ENCODE data around the gene MALL. TPM values are rescaled to one million over a fixed set of nuclear protein-coding genes. Genes with fewer than 3 reads are reported as not detected.
"Not testable (repeated sequence)": the region's sequence is repeated elsewhere in the genome, so short reads cannot be mapped to it uniquely, and the experiment has no call there.

The MALL gene
- total and polyA plus RNA-seq, 9 of the 15 experiments (the other 6 are each of a cell fraction or from before 2014, with no cell fraction given): 0.24 TPM; not detected in 8

GRCh38 chr2:110154188-110154587 lies 38.6 kb upstream of the MALL start:
- ATAC-seq; CTCF ChIA-PET (ENCODE audit: low intra/inter-chr PET ratio); H3K9me3 ChIP-seq (replicated peaks; ENCODE audit: control insufficient read depth, insufficient read depth, low read depth, low read length); H3K27ac ChIP-seq (ENCODE audit: extremely low read depth, low read depth, low read length); H3K4me2 ChIP-seq (ENCODE audit: insufficient read depth, low read length); intact Hi-C loops (cut with micrococcal nuclease); H3K4me3 ChIP-seq; H3K79me2 ChIP-seq (ENCODE audit: control insufficient read depth, insufficient read depth, low read length); H3K27me3 ChIP-seq (ENCODE audit: control insufficient read depth in 2 of 2, insufficient read depth in 2 of 2, low read length in 2 of 2); H4K20me1 ChIP-seq (replicated peaks; ENCODE audit: control insufficient read depth, insufficient read depth, low read length); H3K4me1 ChIP-seq (replicated peaks in 1 of 2; ENCODE audit: control insufficient read depth in 2 of 2, insufficient read depth in 2 of 2, low read length in 2 of 2); H3K9me1 ChIP-seq (ENCODE audit: control insufficient read depth, insufficient read depth, low read length); H3K9ac ChIP-seq (ENCODE audit: insufficient read depth in 1 of 2, low read depth in 2 of 2, low read length in 2 of 2); DNase-seq (ENCODE audit: extremely low read depth in 1 of 4, low spot score in 3 of 4); POLR2A ChIA-PET; H3K36me3 ChIP-seq (ENCODE audit: control insufficient read depth, insufficient read depth, low read length); BruUV-seq (replicated peaks); H2AFZ ChIP-seq (ENCODE audit: low read depth, low read length); in situ Hi-C loops (cut with MboI); FAIRE-seq: not testable (repeated sequence)
- 0% methylated on average over 2 of the region's 2 CpGs for WGBS (ENCODE audit: insufficient coverage, low coverage, missing lambda C conversion rate)
- TF ChIP-seq ZNF707 (CRISPR knock-in tag; conservative IDR thresholded peaks at IDR 0.05): peak; percentile 87

GRCh38 chr2:110153416-110153815 lies 37.8 kb upstream of the MALL start:
- no peak overlapping the region for H3K27ac ChIP-seq (ENCODE audit: extremely low read depth, low read depth, low read length)
- no peak overlapping the region for H3K9ac ChIP-seq (ENCODE audit: insufficient read depth in 1 of 2, low read depth in 2 of 2, low read length in 2 of 2)
- ATAC-seq (no peak), DNase-seq (ENCODE audit: extremely low read depth in 1 of 4, low spot score in 3 of 4) (no peak), FAIRE-seq (no peak)
- no peaks in the 10 kb centered on the region for H3K27me3 ChIP-seq (ENCODE audit: control insufficient read depth in 2 of 2, insufficient read depth in 2 of 2, low read length in 2 of 2)
- no peak overlapping the region for H3K4me2 ChIP-seq (ENCODE audit: insufficient read depth, low read length)
- no peaks in the 10 kb centered on the region for H3K79me2 ChIP-seq (ENCODE audit: control insufficient read depth, insufficient read depth, low read length)
- no TSS peak for BruUV-seq (replicated peaks)
- WGBS (ENCODE audit: insufficient coverage, low coverage, missing lambda C conversion rate): 8% methylated on average over 2 of the region's 2 CpGs
- H3K36me3 ChIP-seq (ENCODE audit: control insufficient read depth, insufficient read depth, low read length): no peaks in the 10 kb centered on the region
- ChIA-PET CTCF (ENCODE audit: low intra/inter-chr PET ratio) (no interaction called here), POLR2A (no interaction called here)
- H4K20me1 ChIP-seq (replicated peaks; ENCODE audit: control insufficient read depth, insufficient read depth, low read length): no peaks in the 10 kb centered on the region
- H2AFZ ChIP-seq (ENCODE audit: low read depth, low read length): no peak overlapping the region
- TF ChIP-seq CREM (IDR thresholded peaks at IDR 0.05; ENCODE audit: low read depth): no peak
- TF ChIP-seq THAP7 (CRISPR knock-in tag; IDR thresholded peaks at IDR 0.05): no peak
- TF ChIP-seq LEF1 (IDR thresholded peaks at IDR 0.05): no peak
- TF ChIP-seq TAL1 (IDR thresholded peaks at IDR 0.05): no peak
- TF ChIP-seq SMARCA4 (IDR thresholded peaks at IDR 0.05): no peak
- no peak for TF ChIP-seq SRSF1 (IDR thresholded peaks at IDR 0.05; ENCODE audit: low read depth, low read length)
- TF ChIP-seq SMAD4 (CRISPR knock-in tag; conservative IDR thresholded peaks at IDR 0.05): no peak
- H3K9me3 ChIP-seq (replicated peaks; ENCODE audit: control insufficient read depth, insufficient read depth, low read depth, low read length): no peaks in the 10 kb centered on the region
- no peak overlapping the region for H3K4me3 ChIP-seq
- in situ Hi-C loops (cut with MboI): no loop called here
- no peaks in the 10 kb centered on the region for H3K4me1 ChIP-seq (replicated peaks in 1 of 2; ENCODE audit: control insufficient read depth in 2 of 2, insufficient read depth in 2 of 2, low read length in 2 of 2)
- no peaks in the 10 kb centered on the region for H3K9me1 ChIP-seq (ENCODE audit: control insufficient read depth, insufficient read depth, low read length)
- intact Hi-C loops (cut with micrococcal nuclease): no loop called here
